Fibroblast of lung (primary cell): ENCODE measurements around the gene ASH1L. TPM values are rescaled to one million over a fixed set of nuclear protein-coding genes. Genes with fewer than 3 reads are reported as not detected.
A peak's percentile ranks its signal among the peaks of the same experiment; 100 is the strongest.

Source experiments
- DNase-seq, 2 donors: peaks; one replicate each; pipeline versions ENCODE4 v3.0.0 to v3.0.0-alpha.2; 2010; ENCODE audit warnings: low read depth in 2 of 2
- H2AFZ ChIP-seq: 2 replicates; pipeline ENCODE4 v1.5.1; 2012; ENCODE audit warnings: low read length, control low read depth, inconsistent platforms
- H3K27ac ChIP-seq: 2 replicates; pipeline ENCODE4 v1.5.1; 2011; ENCODE audit warnings: low read length, control low read depth; ENCODE audit not compliant: insufficient read depth
- H3K27me3 ChIP-seq: 2 replicates; pipeline ENCODE4 v1.5.1; 2011; ENCODE audit warnings: mild to moderate bottlenecking, low read length; ENCODE audit not compliant: control insufficient read depth, insufficient read depth
- H3K36me3 ChIP-seq: 2 replicates; pipeline ENCODE4 v1.5.1; 2011; ENCODE audit warnings: low read length; ENCODE audit not compliant: control insufficient read depth, insufficient read depth
- H3K4me1 ChIP-seq: 2 replicates; pipeline ENCODE4 v1.5.1; 2011; ENCODE audit warnings: low read length; ENCODE audit not compliant: control insufficient read depth, insufficient read depth; ENCODE audit errors: extremely low read depth
- H3K4me2 ChIP-seq: 2 replicates; pipeline ENCODE4 v1.5.1; 2011; ENCODE audit warnings: low read length, control low read depth; ENCODE audit not compliant: insufficient read depth; ENCODE audit errors: extremely low read depth
- H3K4me3 ChIP-seq, 4 experiments: fragments of 200-600 bp in 1 of 4; sonication (generic) in 1 of 4; replicated peaks in 1 of 4; 2 replicates each; pipeline ENCODE4 v1.5.1; 2011 to 2016; ENCODE audit warnings: low read length in 4 of 4, low read depth in 3 of 4, mild to moderate bottlenecking in 3 of 4, control low read depth in 2 of 4, inconsistent platforms in 1 of 4, mixed read lengths in 1 of 4; ENCODE audit not compliant: insufficient read depth in 1 of 4; ENCODE audit errors: control extremely low read depth in 1 of 4
- H3K79me2 ChIP-seq: 2 replicates; pipeline ENCODE4 v1.5.1; 2012; ENCODE audit warnings: mild to moderate bottlenecking, low read length, inconsistent platforms; ENCODE audit not compliant: control insufficient read depth, insufficient read depth
- H3K9ac ChIP-seq: 2 replicates; pipeline ENCODE4 v1.5.1; 2011; ENCODE audit warnings: mild to moderate bottlenecking, low read length, control low read depth; ENCODE audit not compliant: insufficient read depth
- H3K9me3 ChIP-seq: 2 replicates; pipeline ENCODE4 v1.5.1; 2012; ENCODE audit warnings: low read depth, low read length; ENCODE audit not compliant: control insufficient read depth, insufficient read depth
- H4K20me1 ChIP-seq: 2 replicates; pipeline ENCODE4 v1.5.1; 2011; ENCODE audit warnings: low read length; ENCODE audit not compliant: control insufficient read depth, insufficient read depth; ENCODE audit errors: extremely low read depth
- CTCF ChIP-seq, 2 donors: IDR thresholded peaks in 1 of 2; conservative IDR thresholded peaks in 1 of 2; 1 replicate in 1 of 2; 2 replicates in 1 of 2; pipeline ENCODE4 v1.5.1; 2011 to 2012; ENCODE audit warnings: low read length in 2 of 2, control low read depth in 1 of 2, inconsistent platforms in 1 of 2, low read depth in 1 of 2, mild to moderate bottlenecking in 1 of 2
- EZH2 ChIP-seq: IDR thresholded peaks from 2 replicates; pipeline ENCODE4 v1.5.1; 2012; ENCODE audit warnings: low read length, control low read depth, mild to moderate bottlenecking; ENCODE audit errors: missing control alignments
- polyA plus RNA-seq, 2 donors: library from polyadenylated mRNA; depleted of rRNA in 1 of 2; stranded (reverse) in 1 of 2; unstranded in 1 of 2; fragments of >200 nt; gene quantifications; 2 replicates each; pipeline ENCODE4 v1.2.1, GENCODE V29; 2011 to 2012; ENCODE audit warnings: missing spikeins in 1 of 2
- total RNA-seq: library from RNA; depleted of rRNA; stranded (reverse); fragments of >200 nt; gene quantifications from 2 replicates; pipeline ENCODE4 v1.2.1, GENCODE V29; 2014

Gene ASH1L
- total and polyA plus RNA-seq, 2 donors (not counting 1 experiment from before 2014, with no cell fraction given): 19.4 to 35.7 TPM

- Histone ChIP-seq H3K27me3 (no peaks in the 10 kb centered on the region), H3K4me2 (no peak overlapping the region), H2AFZ (no peak overlapping the region), H3K36me3 (no peaks in the 10 kb centered on the region), H4K20me1 (no peaks in the 10 kb centered on the region), H3K9ac (no peak overlapping the region), H3K27ac (no peak overlapping the region), H3K4me1 (peaks cover 3% of the 10 kb centered on the region), H3K4me3 (no peak overlapping the region), H3K79me2 (peaks cover 71% of the 10 kb centered on the region), H3K9me3 (no peaks in the 10 kb centered on the region)
- TF ChIP-seq EZH2: no peak
- no peak for TF ChIP-seq CTCF (conservative IDR thresholded peaks at IDR 0.05 in 1 of 2, IDR thresholded peaks at IDR 0.05 in 1 of 2; ENCODE audit: low read depth in 1 of 2, low read length in 2 of 2)
- DNase-seq: no peak
Observed at GRCh38 chr1:155527677-155528076, 34.9 kb downstream of the ASH1L start.

GRCh38 chr1:155526356-155526755 lies 36.2 kb downstream of the ASH1L start:
- no peak overlapping the region for H2AFZ ChIP-seq
- no peaks in the 10 kb centered on the region for H3K27me3 ChIP-seq
- no peak for TF ChIP-seq CTCF (conservative IDR thresholded peaks at IDR 0.05 in 1 of 2, IDR thresholded peaks at IDR 0.05 in 1 of 2; ENCODE audit: low read depth in 1 of 2, low read length in 2 of 2)
- TF ChIP-seq EZH2: no peak
- no peaks in the 10 kb centered on the region for H3K36me3 ChIP-seq
- H3K9ac ChIP-seq: no peak overlapping the region
- no peak overlapping the region for H3K4me2 ChIP-seq
- DNase-seq: no peak
- H4K20me1 ChIP-seq: no peaks in the 10 kb centered on the region
- H3K27ac ChIP-seq: no peak overlapping the region
- H3K4me3 ChIP-seq: no peak overlapping the region
- H3K9me3 ChIP-seq: no peaks in the 10 kb centered on the region
- peaks cover 3% of the 10 kb centered on the region for H3K4me1 ChIP-seq
- H3K79me2 ChIP-seq: peaks cover 63% of the 10 kb centered on the region

GRCh38 chr1:155522069-155522468 lies 40.5 kb downstream of the ASH1L start:
- no peaks in the 10 kb centered on the region for H4K20me1 ChIP-seq

More at GRCh38 chr1:155522069-155522468, 40.5 kb downstream of the ASH1L start:
- Histone ChIP-seq H3K27ac (no peak overlapping the region), H2AFZ (no peak overlapping the region), H3K27me3 (no peaks in the 10 kb centered on the region), H3K9me3 (no peaks in the 10 kb centered on the region), H3K9ac (no peak overlapping the region), H3K4me3 (no peak overlapping the region), H3K79me2 (peaks cover 51% of the 10 kb centered on the region), H3K36me3 (no peaks in the 10 kb centered on the region), H3K4me2 (no peak overlapping the region), H3K4me1 (peaks cover 3% of the 10 kb centered on the region)
- TF ChIP-seq CTCF (conservative IDR thresholded peaks at IDR 0.05 in 1 of 2, IDR thresholded peaks at IDR 0.05 in 1 of 2; ENCODE audit: low read depth in 1 of 2, low read length in 2 of 2) (no peak), EZH2 (no peak)
- peak in 1 of 2 donors; percentile 40 for DNase-seq
